Cortex of kidney (tissue), 1 donor: ENCODE measurements around the gene LUZP4.
"Not testable (repeated sequence)": the region's sequence is repeated elsewhere in the genome, so short reads cannot be mapped to it uniquely, and the experiment has no call there.

Experiments
- DNase-seq: peaks from one replicate; lab custom pipeline; 2025; lab: John Stamatoyannopoulos, UW

The LUZP4 gene

DNA sequence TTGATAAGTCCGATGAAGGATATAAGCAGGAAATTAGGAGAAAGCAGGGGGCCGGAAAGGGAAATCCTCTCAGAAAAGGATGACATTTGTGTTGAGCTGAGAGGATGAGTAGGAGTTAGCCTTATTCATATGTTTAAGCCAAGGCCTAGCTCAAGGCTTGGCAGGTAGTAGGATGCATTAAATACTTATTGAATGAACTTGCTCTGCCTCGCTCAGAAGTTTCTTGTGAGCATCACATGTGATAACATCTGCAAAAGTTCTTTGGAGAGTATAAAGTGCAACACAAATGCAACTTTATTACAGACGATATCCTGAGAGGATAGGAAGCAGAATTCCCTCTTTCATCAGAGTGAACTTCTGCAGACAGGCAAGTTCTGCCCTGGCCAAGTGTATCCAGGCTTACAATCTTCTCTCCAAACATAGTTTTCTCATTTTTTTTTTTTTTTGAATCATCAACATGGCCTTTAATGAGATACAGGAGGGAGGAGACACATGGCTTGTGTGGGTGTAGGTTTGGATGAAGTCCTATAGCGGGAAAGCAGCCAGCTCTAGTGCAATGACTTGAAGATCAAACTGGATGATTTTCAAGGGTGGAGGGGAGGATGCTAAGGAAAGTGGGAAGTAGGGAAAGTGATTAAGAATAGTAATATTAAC, 48.1 kb downstream of the LUZP4 start:
- DNase-seq: no peak

DNA sequence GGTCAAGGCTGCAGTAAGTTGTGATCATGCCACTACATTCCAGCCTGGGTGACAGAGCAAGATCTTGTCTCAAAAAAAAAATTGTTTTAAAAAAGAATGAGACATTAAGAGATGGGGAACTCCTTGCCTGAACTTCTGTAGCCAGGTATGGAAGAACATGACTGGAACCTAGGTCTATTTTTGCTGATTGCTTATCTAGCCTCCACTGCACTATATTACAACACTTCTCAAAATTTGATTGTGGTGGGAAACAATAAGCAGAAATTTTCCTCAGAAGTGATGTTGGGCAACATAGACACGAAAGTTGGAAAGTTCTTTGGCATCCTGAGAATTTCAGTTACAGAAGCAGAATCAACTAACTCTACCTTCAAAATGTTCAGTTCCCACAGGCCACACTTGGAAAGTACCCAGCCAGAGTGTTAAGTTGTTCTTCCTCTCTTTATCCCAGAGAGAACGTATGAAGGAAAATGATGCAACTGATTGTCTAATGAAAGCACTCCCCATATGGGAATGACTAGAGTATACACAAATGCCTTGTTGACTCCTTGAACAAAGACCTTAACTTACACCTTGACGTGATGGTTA, 50.0 kb downstream of the LUZP4 start:
- DNase-seq: no peak

DNA sequence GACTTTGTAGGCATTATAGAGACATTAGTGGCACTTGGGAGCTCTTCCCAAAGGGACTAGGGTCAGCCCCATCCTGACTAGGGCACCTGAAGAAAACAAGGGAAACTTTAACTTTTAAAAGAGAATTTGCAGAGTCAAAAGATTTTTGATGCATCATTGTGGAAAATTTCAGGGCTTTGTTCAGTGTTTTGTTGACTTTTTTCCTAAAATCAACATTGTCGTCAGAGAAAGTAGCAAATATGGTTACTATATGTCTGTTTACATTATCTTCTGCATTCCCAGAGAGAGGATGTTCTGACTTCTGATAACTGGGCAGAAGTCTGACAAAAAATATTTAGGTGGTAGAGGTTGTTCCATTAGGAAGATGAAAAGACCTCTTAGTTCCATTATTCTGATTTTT, 51.9 kb downstream of the LUZP4 start:
- no peak for DNase-seq

DNA sequence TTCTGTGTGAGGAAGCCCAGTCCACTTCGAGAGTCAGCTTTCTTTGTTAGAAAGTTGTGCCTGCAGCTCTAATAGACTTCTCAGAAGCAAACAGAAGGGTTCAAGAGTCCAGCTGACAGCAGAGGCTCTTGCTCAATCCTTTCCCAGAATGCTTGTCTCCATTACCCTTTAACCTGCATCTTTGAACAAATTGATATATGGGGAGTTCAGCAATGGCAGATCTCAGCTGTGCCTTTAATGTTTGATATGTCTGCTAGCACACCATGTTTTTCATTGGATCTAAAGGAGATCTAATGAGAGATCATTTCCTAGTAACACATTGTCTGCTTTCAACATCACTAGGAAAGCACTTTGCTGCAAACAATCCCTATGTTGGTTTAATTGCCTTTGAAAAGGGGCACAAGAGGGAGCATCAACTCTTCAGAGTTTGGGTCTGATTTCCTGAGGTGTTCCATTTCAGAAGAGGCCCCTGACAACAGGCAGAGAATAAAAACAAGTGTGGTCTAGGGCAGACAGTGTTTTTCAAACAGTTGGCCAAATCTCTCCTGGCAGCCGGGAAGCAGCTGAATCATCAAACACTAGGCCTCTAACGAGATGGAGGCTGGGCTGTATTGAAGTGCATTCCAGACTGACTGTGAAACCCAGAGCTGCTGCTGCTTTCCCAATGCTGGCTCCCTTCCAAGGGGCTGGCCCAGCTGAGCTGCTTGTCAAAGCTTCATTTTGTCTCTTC, 55.5 kb downstream of the LUZP4 start:
- DNase-seq: no peak

DNA sequence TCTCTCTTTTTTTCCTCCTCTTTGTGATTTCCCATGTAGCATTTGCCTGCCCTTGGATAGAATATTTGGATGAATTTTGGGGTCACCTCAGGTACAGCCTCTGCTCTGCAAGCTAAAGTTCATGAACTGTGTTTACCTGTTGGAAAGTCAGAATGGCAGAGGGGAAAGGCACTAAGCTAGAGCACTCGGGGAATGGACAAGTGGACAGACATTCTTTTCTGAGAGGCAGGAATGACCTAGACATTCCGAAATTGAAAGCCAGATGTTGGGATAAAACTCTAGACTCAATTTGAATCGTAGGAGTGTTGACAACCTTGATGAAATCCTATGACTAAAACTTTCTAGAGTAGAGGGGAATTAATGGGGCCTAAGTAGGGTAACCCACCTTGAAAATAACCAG, 56.1 kb downstream of the LUZP4 start:
- DNase-seq: no peak

DNA sequence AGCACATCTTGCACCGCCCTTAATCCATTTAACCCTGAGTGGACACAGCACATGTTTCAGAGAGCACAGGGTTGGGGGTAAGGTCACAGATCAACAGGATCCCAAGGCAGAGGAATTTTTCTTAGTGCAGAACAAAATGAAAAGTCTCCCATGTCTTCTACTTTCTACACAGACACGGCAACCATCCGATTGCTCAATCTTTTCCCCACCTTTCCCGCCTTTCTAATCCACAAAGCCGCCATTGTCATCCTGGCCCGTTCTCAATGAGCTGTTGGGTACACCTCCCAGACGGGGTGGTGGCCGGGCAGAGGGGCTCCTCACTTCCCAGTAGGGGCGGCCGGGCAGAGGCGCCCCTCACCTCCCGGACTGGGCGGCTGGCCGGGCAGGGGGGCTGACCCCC, 57.2 kb downstream of the LUZP4 start:
- DNase-seq: not testable (repeated sequence)

DNA sequence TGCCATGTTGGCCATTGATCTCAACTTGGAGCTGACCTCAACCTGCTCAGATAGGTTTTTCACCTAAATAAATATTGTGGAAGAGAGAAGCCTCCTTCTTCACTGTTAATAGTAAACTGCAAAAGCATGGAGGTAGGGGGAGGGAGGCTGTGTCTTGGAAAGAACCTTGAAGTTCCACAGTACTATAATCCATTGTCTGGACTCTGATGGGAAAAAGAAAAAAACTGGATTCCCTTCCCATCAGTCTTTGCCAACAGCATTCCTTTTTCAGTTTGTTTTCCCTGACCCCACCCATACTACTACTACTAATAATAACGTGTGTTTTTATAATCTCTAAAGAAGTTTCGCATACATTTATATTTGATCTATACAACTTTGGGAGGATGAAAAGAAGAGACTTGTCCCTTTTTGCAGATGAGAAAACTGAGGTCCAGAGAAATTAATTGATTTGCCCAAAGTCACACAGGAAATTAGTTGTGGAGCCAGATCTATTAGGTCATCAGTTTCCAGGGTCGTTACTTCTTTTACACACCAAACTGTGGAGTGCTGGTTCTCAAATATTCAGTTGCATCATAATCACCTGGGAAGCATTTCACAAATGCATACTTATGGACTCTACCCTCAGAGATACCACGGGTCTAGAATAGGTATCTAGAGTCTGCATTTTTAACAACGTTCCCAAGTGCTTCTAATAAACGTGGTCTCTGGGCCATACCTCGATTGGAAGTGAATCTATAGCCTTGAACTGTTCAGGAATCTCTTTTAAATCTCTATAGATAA, 59.1 kb downstream of the LUZP4 start:
- DNase-seq: no peak

DNA sequence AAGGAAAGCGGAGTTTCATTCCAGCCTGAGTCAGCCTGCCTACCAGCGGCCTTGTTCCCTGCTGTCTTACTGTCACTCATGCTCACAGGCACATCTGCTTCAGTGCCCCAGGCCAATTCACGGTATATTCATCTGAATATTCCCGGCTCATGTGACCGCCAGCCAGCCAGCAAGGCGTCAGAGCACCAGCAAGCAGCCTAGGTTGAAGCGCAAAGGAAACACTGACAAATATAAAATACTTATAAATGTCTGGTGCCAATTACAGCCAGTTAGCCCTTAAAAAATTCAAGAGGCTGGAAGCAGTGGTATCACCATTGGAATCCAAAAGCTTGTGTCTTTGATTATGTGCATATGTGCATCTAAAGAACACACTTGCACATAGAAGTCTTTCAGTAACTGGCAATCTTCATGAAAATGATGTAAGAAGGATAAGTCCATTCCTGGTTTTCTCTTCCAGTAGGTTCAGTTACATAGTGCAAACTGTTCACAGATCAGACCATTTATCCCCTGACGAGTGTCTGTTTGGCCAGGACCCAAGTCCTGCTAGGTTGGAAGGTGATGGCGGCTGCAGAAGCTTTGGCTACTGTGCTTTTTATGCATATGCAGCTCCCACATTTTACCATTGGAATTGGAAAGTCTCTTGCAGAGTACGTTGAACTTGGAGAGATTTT, 61.3 kb downstream of the LUZP4 start:
- no peak for DNase-seq

DNA sequence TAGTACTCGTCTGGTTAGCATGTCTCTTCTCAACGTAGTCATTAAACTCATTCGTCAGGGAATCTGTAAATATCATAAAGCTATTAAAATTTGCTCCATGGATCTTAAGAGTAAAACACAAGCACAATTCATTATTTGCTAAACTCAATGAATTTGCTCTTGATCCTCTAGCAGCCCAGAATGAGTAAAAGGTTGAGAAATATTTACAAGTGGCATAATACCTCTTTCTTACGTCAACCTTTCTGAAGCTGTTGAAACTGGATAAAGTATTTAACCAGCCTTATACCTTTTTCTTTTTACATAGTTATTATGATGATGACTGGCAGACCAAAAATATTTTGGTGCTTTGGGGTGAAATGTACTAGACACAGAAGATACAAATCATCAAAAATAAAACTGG, 66.9 kb downstream of the LUZP4 start:
- DNase-seq: no peak
